K562 (cell line): ENCODE results near the gene PPARGC1A. TPM values are rescaled to one million over a fixed set of nuclear protein-coding genes. Genes with fewer than 3 reads are reported as not detected.

Source experiments
- ATAC-seq: fragments of 200-7000 bp; cut with Tn5 transposase; 3 replicates; pipeline ENCODE4 v1.9.1; 2020; ENCODE audit warnings: moderate library complexity
- BruUV-seq: library from RNA; stranded (reverse); fragments of 400-500 nt; replicated peaks from 2 replicates; lab custom pipeline; 2021; lab: Mats Ljungman, UMichigan
- CTCF ChIA-PET: fragments of 300-600 bp; formaldehyde crosslinking; extraction: SDS; loops from one replicate; lab custom pipeline; 2021; ENCODE audit warnings: low intra/inter-chr PET ratio; lab: Yijun Ruan, JAX
- POLR2A ChIA-PET: fragments of 300-600, 350-650 bp; sonication (Branson Sonifier 250); formaldehyde crosslinking; extraction: SDS; loops from one replicate; lab custom pipeline; 2021; ENCODE audit warnings: antibody characterized with exemption, inconsistent platforms; lab: Yijun Ruan, JAX
- DNase-seq, 4 experiments: peaks; one replicate each; pipeline versions ENCODE4 v3.0.0 to v3.0.0-alpha.2; 2011 to 2018; ENCODE audit warnings: low spot score in 3 of 4, mixed read lengths in 3 of 4; ENCODE audit errors: extremely low read depth in 1 of 4
- FAIRE-seq: peaks from 2 replicates; lab custom pipeline; 2011; peaks lifted over from hg19 to GRCh38; lab: Jason Lieb, UNC
- H2AFZ ChIP-seq: 2 replicates; pipeline ENCODE4 v1.6.0; 2011; ENCODE audit warnings: low read depth, low read length, control low read depth, inconsistent platforms
- H3K27ac ChIP-seq: fragments of 200-600 bp; 3 replicates; pipeline ENCODE4 v1.8.0; 2011; ENCODE audit warnings: low read depth, mild to moderate bottlenecking, control low read depth, inconsistent platforms, low read length, moderate library complexity, mixed read lengths; ENCODE audit errors: extremely low read depth
- H3K27me3 ChIP-seq, 2 experiments: fragments of 300-600 bp in 1 of 2; 2 replicates in 1 of 2; 3 replicates in 1 of 2; pipeline versions ENCODE4 v1.6.0 to v1.8.0; 2011; ENCODE audit warnings: inconsistent platforms in 2 of 2, low read length in 2 of 2, mild to moderate bottlenecking in 1 of 2, mixed read lengths in 1 of 2, moderate library complexity in 1 of 2; ENCODE audit not compliant: control insufficient read depth in 2 of 2, insufficient read depth in 2 of 2
- H3K36me3 ChIP-seq: fragments of 300-600 bp; 3 replicates; pipeline ENCODE4 v1.8.0; 2011; ENCODE audit warnings: mild to moderate bottlenecking, low read length, inconsistent platforms; ENCODE audit not compliant: control insufficient read depth, insufficient read depth
- H3K4me1 ChIP-seq, 2 experiments: fragments of 200-600 bp in 1 of 2; replicated peaks in 1 of 2; 2 replicates in 1 of 2; 3 replicates in 1 of 2; pipeline versions ENCODE4 v1.5.1 to v1.8.0; 2011; ENCODE audit warnings: inconsistent platforms in 2 of 2, low read length in 2 of 2, mild to moderate bottlenecking in 1 of 2, mixed read lengths in 1 of 2, moderate library complexity in 1 of 2; ENCODE audit not compliant: control insufficient read depth in 2 of 2, insufficient read depth in 2 of 2
- H3K4me2 ChIP-seq: 2 replicates; pipeline ENCODE4 v1.6.1; 2011; ENCODE audit warnings: low read length, control low read depth, inconsistent platforms, mixed read lengths; ENCODE audit not compliant: insufficient read depth
- H3K4me3 ChIP-seq: fragments of 200-600 bp; sonication (generic), shearing (Covaris generic); 2 replicates; pipeline ENCODE4 v1.5.1; 2016; ENCODE audit warnings: control low read depth, inconsistent platforms
- H3K79me2 ChIP-seq: fragments of 200-600 bp; 3 replicates; pipeline ENCODE4 v1.8.0; 2011; ENCODE audit warnings: low read length, inconsistent platforms; ENCODE audit not compliant: control insufficient read depth, insufficient read depth
- H3K9ac ChIP-seq, 2 experiments: 2 replicates each; pipeline versions ENCODE4 v1.6.0 to v1.6.1; 2011; ENCODE audit warnings: low read depth in 2 of 2, low read length in 2 of 2, control low read depth in 1 of 2, inconsistent platforms in 1 of 2, mild to moderate bottlenecking in 1 of 2, mixed read lengths in 1 of 2; ENCODE audit not compliant: insufficient read depth in 1 of 2
- H3K9me1 ChIP-seq: one replicate; pipeline ENCODE4 v1.6.0; 2011; ENCODE audit warnings: inconsistent platforms, mild to moderate bottlenecking, low read length, moderate library complexity; ENCODE audit not compliant: control insufficient read depth, insufficient read depth
- H3K9me3 ChIP-seq: replicated peaks from 2 replicates; pipeline ENCODE4 v1.5.1; 2011; ENCODE audit warnings: low read depth, low read length, inconsistent platforms; ENCODE audit not compliant: control insufficient read depth, insufficient read depth
- H4K20me1 ChIP-seq: replicated peaks from 2 replicates; pipeline ENCODE4 v1.6.1; 2011; ENCODE audit warnings: low read length, inconsistent platforms, mixed read lengths; ENCODE audit not compliant: control insufficient read depth, insufficient read depth
- CHD2 ChIP-seq: IDR thresholded peaks from 2 replicates; pipeline ENCODE4 v1.6.1; 2011; ENCODE audit warnings: low read depth, low read length
- CHD7 ChIP-seq: fragments of 200-600 bp; sonication (generic); IDR thresholded peaks from one replicate; pipeline ENCODE4 v1.6.1; 2012; ENCODE audit warnings: mild to moderate bottlenecking, low read depth, low read length, inconsistent platforms
- MED1 ChIP-seq: sonication (generic); formaldehyde crosslinking; IDR thresholded peaks from 2 replicates; pipeline ENCODE4 v1.8.1; 2023; ENCODE audit warnings: missing genetic modification reagents, borderline replicate concordance
- TAF15 ChIP-seq: fragments of 200-400 bp; formaldehyde crosslinking; IDR thresholded peaks from 2 replicates; pipeline ENCODE4 v1.6.1; 2017; ENCODE audit warnings: mild to moderate bottlenecking, low read depth, low read length, moderate library complexity
- U2AF2 ChIP-seq: fragments of 200-400 bp; formaldehyde crosslinking; optimal IDR thresholded peaks from 2 replicates; pipeline ENCODE3; 2017; ENCODE audit warnings: low read depth, mild to moderate bottlenecking, low read length
- ZBED1 ChIP-seq: IDR thresholded peaks from 2 replicates; pipeline ENCODE4 v1.6.1; 2014
- ZBTB49 ChIP-seq: sonication (generic); formaldehyde crosslinking; IDR thresholded peaks from 2 replicates; pipeline ENCODE4 v1.8.0; 2022; ENCODE audit warnings: missing genetic modification reagents, mild to moderate bottlenecking, borderline replicate concordance
- ZNF3 ChIP-seq: fragments of 250-450 bp; sonication (Bioruptor Pico); IDR thresholded peaks from 2 replicates; pipeline ENCODE4 v1.5.0; 2021; ENCODE audit warnings: mild to moderate bottlenecking, moderate library complexity
- ZNF589 ChIP-seq: fragments of 200-800 bp; sonication (Bioruptor generic); IDR thresholded peaks from 2 replicates; pipeline ENCODE4 v1.6.1; 2016; ENCODE audit warnings: low read depth, missing genetic modification characterization, missing compliant biosample characterization
- WGBS: fragments of 100-300 bp; shearing (Covaris generic); methylation state at CpG from one replicate; pipeline ENCODE4 v1.1.6; 2016; ENCODE audit warnings: low coverage, mixed read lengths; ENCODE audit not compliant: insufficient coverage; ENCODE audit errors: missing lambda C conversion rate; 5-methylcytosine and 5-hydroxymethylcytosine counted together
- in situ Hi-C: fragments of 300-500 bp; cut with MboI; formaldehyde crosslinking; loops from 4 replicates; pipeline ENCODE4 v1.15.0; 2018; ENCODE audit warnings: inconsistent platforms, mixed read lengths
- intact Hi-C: fragments of 100-400 bp; cut with micrococcal nuclease; formaldehyde crosslinking; loops from 2 replicates; pipeline ENCODE4 v1.14.2; 2022
- polyA plus RNA-seq, 8 experiments: library from polyadenylated mRNA; depleted of rRNA in 4 of 8; stranded (reverse) in 5 of 8; unstranded in 3 of 8; fragments of >200 nt; fragmentation: Nextera tagmentation in 2 of 8; fragmentation: Illumina TruSeq in 1 of 8; extraction: Ambion mirVana in 2 of 8; extraction: Trizol in 1 of 8; gene quantifications; 2 replicates each; pipeline versions ENCODE4 v1.2.1 to v1.2.3, GENCODE V29; 2011 to 2014; ENCODE audit warnings: inconsistent platforms in 1 of 8, missing spikeins in 1 of 8
- total RNA-seq, 7 experiments: library from RNA; depleted of rRNA in 6 of 7; stranded (reverse); fragments of >200 nt in 6 of 7; fragmentation: Illumina TruSeq in 2 of 7; extraction: Trizol in 2 of 7; gene quantifications; 2 replicates each; pipeline versions ENCODE4 v1.2.1 to v1.2.3, GENCODE V29; 2011 to 2021; ENCODE audit warnings: low replicate concordance in 1 of 7

The PPARGC1A gene
- total and polyA plus RNA-seq, 9 of the 15 experiments (the other 6 are each of a cell fraction or from before 2014, with no cell fraction given), result 0.02 TPM; not detected in 8

- no peaks in the 10 kb centered on the region for H3K36me3 ChIP-seq
- CTCF ChIA-PET, result no interaction called here
Observed at GRCh38 chr4:23788027-23788426, 101.8 kb downstream of the PPARGC1A start.

More at GRCh38 chr4:23788027-23788426, 101.8 kb downstream of the PPARGC1A start:
- ATAC-seq (no peak), FAIRE-seq (no peak), DNase-seq (no peak)
- Histone ChIP-seq H4K20me1 (no peaks in the 10 kb centered on the region), H3K4me2 (no peak overlapping the region), H3K9ac (no peak overlapping the region), H3K79me2 (no peaks in the 10 kb centered on the region), H3K4me3 (no peak overlapping the region), H2AFZ (no peak overlapping the region), H3K9me3 (no peaks in the 10 kb centered on the region), H3K4me1 (no peaks in the 10 kb centered on the region), H3K9me1 (no peaks in the 10 kb centered on the region), H3K27ac (no peak overlapping the region), H3K27me3 (no peaks in the 10 kb centered on the region)
- intact Hi-C loops (no loop called here), in situ Hi-C loops (no loop called here)
- POLR2A ChIA-PET, result no interaction called here
- BruUV-seq, result no TSS peak
- TF ChIP-seq ZBTB49 (CRISPR knock-in tag) (no peak), TAF15 (no peak), CHD7 (no peak), ZBED1 (no peak), MED1 (CRISPR knock-in tag) (no peak), ZNF3 (CRISPR knock-in tag) (no peak), ZNF589 (CRISPR knock-in tag) (no peak), U2AF2 (no peak), CHD2 (no peak)
- 2% methylated on average over 3 of the region's 3 CpGs for WGBS
